Stimulated activated CD4-positive, alpha-beta T cell treated with anti-CD3 and anti-CD28 coated beads, Interleukin-1b, Interleukin-23, amount 100 ng/mL, for 1 hour (primary cell): ENCODE results near the gene VANGL1.

ENCODE experiments used
- DNase-seq, 2 donors: peaks; one replicate each; pipeline ENCODE4 v3.0.0-alpha.2; 2020; ENCODE audit warnings: low read depth in 2 of 2

VANGL1 gene

GRCh38 chr1:115744646-115745275, 103.0 kb downstream of the VANGL1 start:
- DNase-seq: no peak

DNA sequence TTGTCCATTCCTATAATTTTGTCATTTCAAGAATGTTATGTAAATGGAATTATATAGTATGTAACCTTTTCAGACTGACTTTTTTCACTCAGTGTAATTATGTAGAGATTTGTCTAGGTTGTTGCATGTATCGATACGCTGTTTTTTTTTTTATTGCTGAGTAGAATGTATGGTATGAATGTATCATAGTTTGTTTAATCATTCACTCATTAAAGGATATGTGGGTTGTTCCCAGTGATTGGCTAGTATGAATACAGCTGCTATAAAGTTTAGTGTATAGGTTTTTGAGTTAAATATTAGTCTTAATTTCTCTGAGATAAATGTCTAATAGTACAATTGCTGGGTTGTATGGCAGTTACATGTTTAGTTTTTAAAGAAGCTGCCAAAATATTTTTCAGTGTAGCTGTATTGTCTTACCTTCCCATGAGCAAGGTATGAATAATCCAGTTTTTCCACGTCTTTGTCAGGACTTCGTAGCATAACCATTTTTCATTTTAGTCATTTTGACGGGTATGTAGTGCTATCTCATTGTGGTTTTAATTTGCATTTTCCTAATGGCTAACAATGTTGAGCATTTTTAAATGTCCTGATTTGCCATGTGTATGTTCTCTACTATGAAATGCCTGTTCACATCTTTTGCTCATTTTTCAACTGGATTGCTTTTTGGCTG, 104.4 kb downstream of the VANGL1 start:
- no peak for DNase-seq
